ENCODE results near the gene RBCK1. TPM values are rescaled to one million over a fixed set of nuclear protein-coding genes. Genes with fewer than 3 reads are reported as not detected.

RBCK1 gene
- total RNA-seq, 1 donor from 2014 or later: 60.1 TPM

DNA sequence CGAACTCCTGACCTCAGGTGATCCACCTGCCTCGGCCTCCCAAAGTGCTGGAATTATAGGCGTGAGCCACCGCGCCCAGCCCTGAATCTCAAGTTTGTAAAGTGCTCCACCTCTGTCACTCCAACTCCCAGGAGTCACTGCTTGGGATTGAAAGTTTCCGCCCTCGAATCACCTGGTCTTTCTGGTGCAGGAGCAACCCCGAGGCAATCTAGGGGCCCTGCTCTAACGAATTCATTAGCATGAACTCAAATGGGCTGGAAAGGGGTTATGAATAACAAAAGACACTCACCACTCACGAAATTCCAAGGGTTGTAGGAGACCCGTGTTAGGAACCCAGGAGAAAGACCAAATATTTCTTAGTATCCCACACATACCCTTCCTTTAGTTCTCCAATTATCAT is 26.1 kb downstream of the RBCK1 start:
- peak; percentile 72 for DNase-seq (ENCODE audit: low spot score)

DNA sequence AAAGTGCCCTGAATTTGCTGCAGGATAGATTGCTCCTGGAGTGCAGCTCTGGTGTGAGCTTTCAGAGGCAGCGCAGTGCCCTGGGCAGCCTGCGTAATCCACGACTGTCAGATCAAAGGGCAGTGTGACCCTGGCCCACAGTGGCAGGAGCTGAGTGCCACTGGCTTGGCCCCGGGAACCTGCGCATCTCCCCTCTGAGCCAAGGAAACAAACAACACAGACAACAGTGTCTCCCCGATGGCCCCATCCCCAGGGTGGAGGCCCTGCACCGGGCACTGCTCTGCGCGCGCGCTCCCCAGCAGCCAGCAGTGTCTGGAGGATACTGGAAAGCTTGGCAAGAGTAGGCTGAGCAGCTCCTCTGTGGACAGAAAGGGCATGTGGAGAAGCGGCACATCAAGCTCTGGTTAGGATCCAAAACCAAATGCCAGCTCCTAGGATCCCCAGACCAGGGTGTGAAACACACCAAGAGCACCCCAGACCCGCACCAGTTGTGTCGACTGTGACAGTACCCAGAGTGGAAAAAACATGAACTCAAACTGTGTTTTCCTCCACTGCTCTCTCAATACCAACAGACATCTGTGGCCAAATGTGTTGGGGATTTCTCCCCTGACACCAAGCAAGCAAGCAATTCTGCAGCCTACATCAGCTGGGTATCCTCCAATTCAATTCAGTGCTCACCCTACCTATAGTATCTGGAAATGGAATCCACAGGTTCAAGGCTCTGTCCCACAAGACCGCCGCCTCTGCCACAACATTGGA is 26.7 kb downstream of the RBCK1 start:
- peak; percentile 45 for DNase-seq (ENCODE audit: low spot score)

DNA sequence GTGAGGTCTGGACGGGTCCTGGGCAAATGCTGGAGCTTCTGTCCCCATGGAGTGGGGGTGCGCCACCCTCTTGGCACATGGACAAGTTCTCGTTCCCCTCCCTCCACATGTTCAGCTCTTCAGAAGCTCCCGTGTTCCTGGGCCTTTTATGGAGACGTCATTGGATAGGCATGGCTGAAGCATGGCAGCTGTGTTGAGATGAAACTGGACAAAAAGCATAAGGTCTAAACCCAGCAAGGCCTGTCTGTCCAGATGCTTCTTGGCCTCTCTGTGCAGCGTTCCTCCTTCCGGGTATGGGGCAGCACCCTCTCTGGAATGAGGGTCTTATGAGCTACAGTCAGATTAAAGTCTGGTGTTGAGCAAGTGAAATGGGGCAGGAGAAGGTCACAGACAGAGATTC is 27.5 kb downstream of the RBCK1 start:
- DNase-seq (ENCODE audit: low spot score): peak; percentile 37

DNA sequence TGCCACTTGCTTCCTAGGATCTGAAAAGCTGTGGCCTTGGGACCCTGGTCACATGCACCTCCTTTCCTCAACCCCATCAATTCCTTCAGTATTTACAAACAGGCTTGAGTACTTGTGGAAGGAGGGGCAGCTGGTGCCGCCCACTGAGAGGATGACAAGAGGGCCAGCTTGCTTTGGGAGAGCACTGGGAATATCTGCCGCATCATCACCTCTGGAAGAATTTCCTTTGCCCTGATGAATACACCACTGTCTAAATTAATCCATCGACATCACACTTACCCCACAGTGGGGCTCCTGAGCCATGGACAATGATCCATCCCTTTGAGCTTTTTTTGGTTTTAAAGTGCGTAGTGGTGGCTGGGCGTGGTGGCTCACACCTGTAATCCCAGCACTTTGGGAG is 28.4 kb downstream of the RBCK1 start:
- peak; percentile 33 for DNase-seq (ENCODE audit: low spot score)

DNA sequence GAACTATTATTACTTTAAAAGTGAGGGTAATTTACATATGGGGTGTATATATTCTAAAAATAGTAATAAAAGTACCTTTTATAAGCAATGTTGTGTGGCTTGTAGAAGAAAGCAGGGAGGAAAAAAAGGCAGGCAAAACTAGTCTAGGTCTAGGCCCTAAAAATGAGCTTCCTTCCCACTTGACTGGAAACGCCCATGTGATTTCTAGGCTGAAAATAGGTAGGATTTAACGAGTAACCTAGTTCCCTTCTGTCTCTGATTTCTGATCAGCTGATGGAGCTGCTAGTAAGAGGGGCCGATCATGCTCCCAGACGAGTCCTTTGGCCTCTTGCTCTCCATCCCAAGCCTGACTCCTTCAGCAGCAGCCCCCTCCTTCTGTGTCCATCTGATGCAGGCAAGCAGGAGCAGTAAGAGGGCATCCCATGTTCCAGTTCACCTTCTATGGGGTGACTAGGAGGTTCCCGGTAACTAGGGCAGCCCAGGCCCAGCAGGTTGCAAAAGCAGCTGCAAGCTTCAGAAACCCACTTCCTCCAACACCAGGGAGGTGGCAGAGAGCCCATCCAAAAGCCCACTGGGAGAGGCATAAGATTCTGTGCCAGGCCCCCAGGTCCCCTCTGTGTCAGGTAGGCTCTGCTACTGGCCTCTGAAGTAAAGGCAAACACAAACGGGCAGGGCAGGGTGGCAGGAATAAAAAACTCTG is 29.8 kb downstream of the RBCK1 start:
- DNase-seq (ENCODE audit: low spot score): peak; percentile 55

DNA sequence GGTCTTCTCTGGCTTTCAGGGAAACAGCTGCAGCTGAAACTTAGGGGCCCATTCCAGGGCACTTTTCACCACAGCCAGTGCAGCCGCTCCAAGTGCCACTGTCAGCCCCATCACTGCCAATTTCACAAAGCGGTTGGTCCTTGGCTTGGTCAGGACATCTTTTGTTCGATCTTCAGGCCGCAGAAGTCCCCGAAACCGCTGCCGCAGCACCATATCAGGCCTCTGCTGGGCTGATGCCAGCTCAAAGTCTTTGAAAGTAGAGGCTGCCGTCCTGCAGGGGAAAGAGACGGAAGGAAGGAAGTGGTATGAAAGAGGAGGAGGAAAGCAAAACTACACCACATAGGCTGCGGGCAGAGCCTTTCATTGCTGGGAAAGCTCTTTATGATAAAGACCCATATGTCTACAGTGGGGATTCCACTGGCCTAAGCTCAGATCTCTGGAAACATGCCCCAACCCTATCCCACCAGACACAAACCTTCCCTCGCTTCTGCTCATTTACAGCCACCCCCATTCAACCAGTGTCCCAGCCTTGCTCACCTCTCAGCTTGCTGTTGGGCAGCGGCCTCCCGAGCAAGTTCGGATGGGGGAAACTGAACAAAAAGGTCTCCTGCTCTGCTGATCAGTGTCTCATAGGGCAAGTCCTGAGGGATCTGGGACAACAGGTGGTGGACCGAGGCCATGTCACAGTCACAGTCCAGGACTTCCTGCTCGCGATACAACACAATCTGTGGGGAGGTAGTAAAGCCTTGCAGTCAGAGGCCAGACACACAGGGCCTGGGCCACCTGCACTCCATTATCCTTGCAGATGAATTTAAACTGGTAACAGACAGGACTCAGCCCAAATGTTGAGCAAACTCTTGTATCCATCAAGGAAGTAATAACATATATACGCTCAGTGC is 30.7 kb downstream of the RBCK1 start:
- peak; percentile 69 for DNase-seq (ENCODE audit: low spot score)

DNA sequence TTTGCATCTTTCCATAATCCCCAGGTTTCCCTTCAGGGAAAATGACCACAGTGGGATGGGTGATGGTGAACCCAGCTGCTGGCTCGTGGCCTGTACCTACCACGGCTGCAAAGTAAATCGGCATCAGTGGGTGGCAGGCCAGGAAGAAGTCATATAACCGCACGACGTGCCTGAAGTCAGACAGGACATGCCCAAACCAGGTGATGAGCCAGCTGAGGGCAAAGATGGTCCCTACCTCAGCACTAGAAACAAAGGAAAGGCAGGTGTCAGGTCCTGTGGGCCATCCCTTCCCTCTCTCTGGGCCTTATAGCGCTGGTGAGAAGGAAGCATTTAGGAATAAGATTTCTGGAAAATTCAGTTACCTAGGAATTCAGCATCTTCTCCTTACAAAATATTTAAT is 32.0 kb downstream of the RBCK1 start:
- peak; percentile 14 for DNase-seq (ENCODE audit: low spot score)

DNA sequence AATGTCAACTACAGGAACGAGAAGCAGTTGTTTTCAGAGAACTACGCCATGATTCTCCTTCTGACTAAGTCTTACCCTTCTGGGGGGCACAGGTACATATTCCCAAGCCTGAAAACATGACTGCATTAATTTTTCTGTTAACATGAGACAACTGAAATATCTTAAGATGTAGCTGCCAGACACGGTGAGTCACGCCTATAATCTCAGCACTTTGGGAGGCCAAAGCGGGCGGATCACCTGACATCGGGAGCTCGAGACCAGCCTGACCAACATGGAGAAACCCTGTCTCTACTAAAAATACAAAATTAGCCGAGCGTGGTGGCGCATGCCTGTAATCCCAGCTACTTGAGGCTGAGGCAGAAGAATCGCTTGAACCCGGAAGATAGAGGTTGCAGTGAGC is 32.5 kb downstream of the RBCK1 start:
- DNase-seq (ENCODE audit: low spot score): peak; percentile 65

DNA sequence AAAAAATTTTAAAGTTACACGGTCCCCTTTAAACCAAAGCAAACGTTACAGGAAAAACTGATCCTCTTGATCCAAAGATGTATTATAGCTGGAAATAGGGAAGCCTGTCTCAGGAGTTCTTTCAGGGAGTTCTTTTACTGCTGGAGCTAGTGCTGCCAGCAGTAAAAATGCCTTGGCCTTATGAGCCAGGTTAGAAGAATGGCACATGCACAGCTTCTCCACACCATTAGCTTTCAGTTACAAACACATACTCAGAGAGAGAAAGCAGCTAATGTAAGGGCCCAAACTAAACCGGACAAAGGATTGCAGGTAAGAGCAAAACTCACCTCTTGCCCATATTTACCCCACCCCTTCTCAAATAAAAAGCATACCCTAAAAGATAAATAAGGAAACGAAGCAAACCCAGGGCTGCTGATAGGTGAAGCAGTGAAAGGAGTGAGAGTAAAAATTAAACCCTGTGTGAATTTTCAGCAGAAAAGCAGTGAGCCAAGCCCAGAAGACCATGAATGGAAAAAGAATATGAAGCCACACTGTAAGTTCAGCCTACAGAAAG is 35.2 kb downstream of the RBCK1 start:
- DNase-seq (ENCODE audit: low spot score): no peak

DNA sequence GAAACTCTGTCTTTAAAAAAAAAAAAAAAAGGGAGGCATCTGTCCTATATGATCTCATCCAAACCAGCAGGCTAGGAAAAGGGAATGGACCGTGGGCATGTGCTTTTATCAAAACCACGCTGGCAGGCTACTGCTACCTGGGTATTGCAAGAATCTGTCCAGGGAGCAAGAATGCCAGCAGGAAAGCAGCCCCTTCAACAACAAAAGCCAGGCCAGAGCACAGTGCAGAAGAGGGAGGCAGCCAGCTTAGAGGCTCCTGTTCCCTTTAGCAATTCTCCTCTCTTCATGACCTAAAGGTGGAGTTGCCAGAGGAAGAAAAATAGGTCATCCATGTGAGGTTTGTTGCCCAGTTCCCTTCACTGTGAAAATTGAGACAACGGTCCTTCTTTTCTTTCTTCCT is 36.0 kb downstream of the RBCK1 start:
- peak; percentile 11 for DNase-seq (ENCODE audit: low spot score)

DNA sequence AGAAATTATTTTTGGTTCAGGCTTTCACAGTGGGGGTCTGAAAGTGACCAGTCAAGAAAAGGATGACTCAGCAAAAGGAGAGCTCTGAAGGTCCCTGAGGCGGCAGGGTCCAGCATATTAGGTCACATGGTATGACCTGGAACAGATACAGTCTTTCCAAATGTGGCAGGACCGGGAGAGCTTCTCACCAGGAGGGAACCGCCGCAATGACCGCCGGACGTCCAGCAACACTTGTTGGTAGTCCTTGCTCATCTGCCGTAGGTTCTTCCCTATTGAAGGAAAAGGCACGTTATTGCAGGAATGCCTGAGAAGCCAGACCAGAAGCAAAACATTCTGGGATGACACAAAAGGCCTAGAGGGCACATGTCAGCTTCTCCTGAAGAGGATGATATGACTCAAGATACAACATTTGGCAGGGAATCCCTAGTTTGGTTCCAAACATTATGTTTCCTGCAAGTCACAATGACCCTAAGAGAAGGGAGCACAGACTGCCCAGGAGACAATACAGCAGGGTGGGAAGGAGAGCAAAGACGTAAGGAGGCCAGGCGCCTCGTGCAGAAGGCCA is 36.8 kb downstream of the RBCK1 start:
- DNase-seq (ENCODE audit: low spot score): no peak

DNA sequence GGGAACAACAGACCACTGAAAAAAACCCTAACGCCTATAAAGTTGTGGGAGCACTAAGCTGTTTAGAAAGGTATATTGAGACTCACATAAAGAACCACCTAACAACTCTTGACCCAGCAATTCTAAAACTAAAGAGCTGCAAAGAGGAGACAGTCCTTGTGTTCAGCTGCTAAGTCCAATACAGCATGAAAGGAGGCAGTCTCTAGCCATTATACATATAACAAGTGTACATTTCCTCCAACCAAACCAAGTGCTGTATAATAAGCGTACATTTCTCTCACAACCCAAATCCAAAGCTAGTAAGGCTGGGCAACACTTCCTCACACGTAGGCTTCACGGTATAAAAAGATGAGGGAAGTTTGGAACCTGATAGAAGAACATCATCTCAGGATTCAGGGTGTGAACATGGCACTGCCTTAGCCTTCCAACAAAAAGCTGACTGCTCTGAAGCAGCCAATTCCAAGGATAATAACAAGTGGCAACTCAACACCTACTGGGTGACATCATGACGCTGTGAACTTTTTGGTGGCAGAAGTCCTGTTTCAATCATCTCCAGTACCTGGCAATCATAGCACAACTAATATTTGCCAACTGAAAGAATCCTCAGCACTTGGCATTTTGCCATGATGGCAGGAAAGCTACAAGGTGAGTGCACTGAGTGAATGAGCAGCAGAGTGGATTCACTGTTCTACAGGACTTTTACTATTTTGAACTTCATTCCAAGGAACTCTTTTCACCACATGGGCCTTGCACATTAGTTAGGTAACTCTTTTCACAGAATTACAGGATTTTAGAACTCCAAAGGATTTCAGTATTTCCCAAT is 37.6 kb downstream of the RBCK1 start:
- no peak for DNase-seq (ENCODE audit: low spot score)

DNA sequence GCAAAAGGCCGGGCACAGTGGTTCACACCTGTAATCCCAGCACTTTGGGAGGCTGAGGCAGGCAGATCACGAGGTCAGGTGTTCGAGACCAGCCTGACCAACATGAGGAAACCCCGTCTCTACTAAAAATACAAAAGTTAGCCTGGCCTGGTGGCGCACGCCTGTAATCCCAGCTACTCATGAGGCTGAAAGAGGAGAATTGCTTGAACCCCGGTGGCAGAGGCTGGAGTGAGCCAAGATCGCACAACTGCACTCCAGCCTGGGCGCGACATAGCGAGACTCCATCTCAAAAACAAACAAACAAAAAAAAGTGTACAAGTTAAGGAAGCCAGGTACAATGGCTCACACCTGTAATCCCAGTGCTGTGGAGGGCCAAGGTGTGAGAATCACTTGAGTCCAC is 43.9 kb downstream of the RBCK1 start:
- DNase-seq (ENCODE audit: low spot score): peak; percentile 57

DNA sequence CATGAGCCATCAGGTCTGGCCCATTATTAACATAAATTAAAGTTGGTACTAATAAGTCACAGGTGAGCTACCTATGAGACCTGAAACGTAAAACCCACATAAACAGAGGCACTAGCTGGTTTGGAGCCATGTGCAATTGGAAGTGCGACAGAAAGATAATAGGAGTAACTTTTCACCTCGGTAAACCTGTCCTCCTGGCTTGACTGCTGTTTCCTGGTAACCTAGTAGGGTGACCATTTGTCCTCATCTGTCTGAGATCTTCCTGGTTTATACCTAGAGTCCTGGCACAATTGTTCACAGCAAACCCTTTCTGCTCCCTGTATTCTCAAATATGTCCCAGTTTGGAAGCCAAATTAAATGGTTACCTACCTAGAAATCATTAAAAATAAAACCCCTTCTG is 46.9 kb downstream of the RBCK1 start:
- no peak for DNase-seq (ENCODE audit: low spot score)

DNA sequence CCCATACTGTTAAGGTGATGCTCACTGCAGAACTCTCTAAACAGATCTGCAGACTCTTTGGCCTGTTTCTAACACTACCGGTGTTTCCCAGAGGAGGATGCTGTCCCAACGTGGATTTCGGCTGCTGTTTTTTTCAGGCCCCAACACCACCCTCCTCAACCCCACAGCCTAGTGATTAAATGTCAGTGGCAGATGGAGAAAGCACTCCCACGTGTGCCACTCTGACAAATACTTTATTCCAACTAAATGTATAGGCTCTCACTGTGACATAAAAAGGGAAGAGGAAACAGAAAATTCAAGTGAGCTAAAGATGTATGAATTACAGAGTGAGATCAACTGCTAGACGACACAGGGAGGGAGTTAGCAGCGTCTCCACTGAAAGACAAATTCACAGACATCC is 50.7 kb downstream of the RBCK1 start:
- no peak for DNase-seq (ENCODE audit: low spot score)

DNA sequence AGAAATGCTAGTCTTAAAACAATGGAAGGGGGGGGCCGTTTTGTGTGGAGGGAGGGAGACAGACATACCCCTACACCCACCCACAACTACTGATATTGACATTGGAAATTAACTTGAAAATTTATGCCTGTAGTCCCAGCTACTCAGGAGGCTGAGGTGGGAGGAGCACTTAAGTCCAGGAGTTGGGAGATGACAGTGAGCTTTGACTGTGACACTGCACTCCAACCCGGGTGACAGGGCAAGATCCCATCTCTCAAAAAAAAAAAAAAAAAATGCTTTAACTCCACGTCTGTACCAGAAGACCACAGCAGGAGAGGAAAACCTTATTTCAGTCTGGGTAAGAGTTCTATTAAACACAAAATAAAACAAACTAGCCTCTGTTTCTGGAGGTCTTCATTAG is 52.1 kb downstream of the RBCK1 start:
- no peak for DNase-seq (ENCODE audit: low spot score)

DNA sequence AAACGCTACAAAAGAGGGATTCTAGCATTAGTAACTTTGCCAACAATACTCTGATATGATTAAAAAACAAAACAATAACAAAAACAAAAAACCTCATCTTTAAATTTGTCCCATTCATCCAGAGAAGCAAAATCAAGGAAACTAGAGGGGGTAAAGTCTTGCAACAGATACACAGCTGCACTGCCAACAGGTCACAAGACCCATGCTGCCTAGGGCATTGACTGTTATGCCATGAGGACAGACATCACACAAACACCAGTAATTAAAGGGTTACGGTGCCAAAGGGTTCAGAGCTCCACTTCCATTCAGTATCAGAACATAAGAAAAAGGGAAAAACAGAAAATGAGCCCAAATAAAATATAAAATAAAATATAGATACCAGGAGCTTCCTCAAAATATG is 52.6 kb downstream of the RBCK1 start:
- DNase-seq (ENCODE audit: low spot score): no peak

DNA sequence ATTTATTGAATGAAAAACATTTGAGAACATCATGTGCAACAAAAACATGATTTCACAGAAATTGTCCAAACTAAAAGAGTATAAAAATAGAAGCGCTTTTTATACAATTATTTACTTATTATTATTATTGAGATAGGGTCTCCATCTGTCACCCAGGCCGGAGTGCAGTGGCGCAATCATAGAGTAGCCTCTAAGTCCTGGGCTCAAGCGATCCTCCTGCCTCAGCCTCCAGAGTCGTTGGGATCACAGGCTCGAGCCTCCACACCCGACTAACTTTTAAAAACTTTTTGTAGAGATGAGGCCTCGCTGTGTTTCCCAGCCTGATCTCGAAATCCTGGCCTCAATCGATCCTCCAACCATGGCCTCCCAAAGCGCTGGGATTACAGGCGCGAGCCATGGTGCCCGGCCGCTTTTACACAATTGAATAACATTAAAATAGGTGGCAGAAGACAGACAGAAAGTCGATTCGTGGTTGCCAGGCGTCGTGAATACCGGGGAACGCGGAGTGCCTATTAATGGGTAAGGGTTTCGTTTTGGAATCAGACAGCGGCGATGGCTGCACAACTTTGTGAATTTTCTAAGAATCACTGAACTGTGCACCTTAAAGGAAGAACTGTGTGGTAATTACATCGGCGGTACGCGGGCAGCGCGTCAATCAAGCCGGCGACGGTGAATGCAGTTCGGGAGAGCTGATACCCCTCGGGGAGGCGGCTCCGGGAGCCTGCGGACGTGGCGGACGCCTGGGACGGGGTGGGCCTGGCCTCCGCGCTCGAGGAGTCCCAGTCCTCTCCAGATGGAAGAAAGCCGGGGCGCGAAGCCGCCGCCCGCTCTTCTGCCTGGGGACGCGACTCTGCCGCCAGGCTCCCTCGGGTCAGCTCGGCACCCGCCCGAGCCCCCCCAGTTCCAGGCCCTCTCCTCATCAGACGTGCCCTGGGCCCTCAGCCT is 53.4 kb downstream of the RBCK1 start:
- DNase-seq (ENCODE audit: low spot score): no peak

Measured in mesenteric fat pad (tissue), 1 donor.